ENCODE data around the gene CD300A. TPM values are rescaled to one million over a fixed set of nuclear protein-coding genes. Genes with fewer than 3 reads are reported as not detected.

CD300A gene
- total and polyA plus RNA-seq, 2 donors (not counting 3 experiments of a cell fraction or from before 2014, with no cell fraction given), result not detected

- TF ChIP-seq GATA2 (IDR thresholded peaks at IDR 0.05; ENCODE audit: insufficient read depth, insufficient read length, low read depth, low read length) (no peak), POLR2AphosphoS5 (IDR thresholded peaks at IDR 0.05; ENCODE audit: insufficient read depth, low read depth, low read length) (no peak), FOS (IDR thresholded peaks at IDR 0.05; ENCODE audit: borderline replicate concordance, insufficient read depth, low read length) (no peak), EZH2 (IDR thresholded peaks at IDR 0.05; ENCODE audit: borderline replicate concordance, low read depth, low read length, severe bottlenecking) (no peak), JUN (IDR thresholded peaks at IDR 0.05; ENCODE audit: borderline replicate concordance, insufficient read depth, insufficient read length, low read depth) (no peak), MAX (IDR thresholded peaks at IDR 0.05; ENCODE audit: insufficient read depth, insufficient read length) (no peak)
- no peak overlapping the region for H3K4me2 ChIP-seq (ENCODE audit: insufficient read depth, low read length)
- H2AFZ ChIP-seq (ENCODE audit: low read depth, low read length), result no peak overlapping the region
- no peaks in the 10 kb centered on the region for H3K79me2 ChIP-seq (ENCODE audit: control insufficient read depth, insufficient read depth, low read length)
- H4K20me1 ChIP-seq (replicated peaks; ENCODE audit: control insufficient read depth, extremely low read depth, insufficient read depth, low read length), result no peaks in the 10 kb centered on the region
- no TSS peak for BruUV-seq (replicated peaks)
- H3K36me3 ChIP-seq (ENCODE audit: control insufficient read depth in 2 of 2, extremely low read depth in 1 of 2, insufficient read depth in 2 of 2, low read length in 2 of 2), result no peaks in the 10 kb centered on the region
- DNase-seq (ENCODE audit: low read depth, low spot score) (no peak), FAIRE-seq (no peak)
- no peaks in the 10 kb centered on the region for H3K27me3 ChIP-seq (ENCODE audit: control insufficient read depth in 2 of 2, insufficient read depth in 2 of 2, low read length in 2 of 2)
- H3K9ac ChIP-seq (replicated peaks; ENCODE audit: extremely low read depth, insufficient read depth, low read length), result no peak overlapping the region
- no peaks in the 10 kb centered on the region for H3K9me1 ChIP-seq (replicated peaks; ENCODE audit: control insufficient read depth, extremely low read depth, insufficient read depth, low read length)
- intact Hi-C loops (cut with micrococcal nuclease) (loop anchor here (1.0 kb wide), 1 partner anchor 34 kb away; no protein-coding TSS in a partner anchor), dilution Hi-C loops (cut with MboI; ENCODE audit: extremely low pct_ligation_motif_present, low sequenced_read_pairs) (no loop called here)
- H3K4me1 ChIP-seq (ENCODE audit: control insufficient read depth, extremely low read depth, insufficient read depth, low read length), result peaks cover 3% of the 10 kb centered on the region
- no peaks in the 10 kb centered on the region for H3K9me3 ChIP-seq (replicated peaks; ENCODE audit: control insufficient read depth, insufficient read depth, low read length)
- H3K4me3 ChIP-seq (replicated peaks in 1 of 3; ENCODE audit: insufficient read depth in 1 of 3, low read depth in 1 of 3, low read length in 3 of 3), result no peak overlapping the region
- ChIA-PET CTCF (interaction anchor here (1.1 to 9.2 kb wide), 4 partner anchors 79 to 158 kb away, joined by 5 to 221 read pairs (median 12); no protein-coding TSS in a partner anchor), POLR2A (no interaction called here)
- no peak overlapping the region for H3K27ac ChIP-seq (ENCODE audit: insufficient read depth, low read depth, low read length)
Observed at GRCh38 chr17:74458835-74459234, 7.6 kb upstream of the CD300A start.

- FAIRE-seq (no peak), DNase-seq (ENCODE audit: low read depth, low spot score) (no peak)
- CTCF ChIA-PET, result interaction anchor here (9.2 kb wide), 1 partner anchor 80 kb away, joined by 221 read pairs; no protein-coding TSS in a partner anchor
Observed at GRCh38 chr17:74459622-74460021, 6.8 kb upstream of the CD300A start.

More at GRCh38 chr17:74459622-74460021, 6.8 kb upstream of the CD300A start:
- no peaks in the 10 kb centered on the region for H4K20me1 ChIP-seq (replicated peaks; ENCODE audit: control insufficient read depth, extremely low read depth, insufficient read depth, low read length)
- H3K4me3 ChIP-seq (replicated peaks in 1 of 3; ENCODE audit: insufficient read depth in 1 of 3, low read depth in 1 of 3, low read length in 3 of 3), result no peak overlapping the region
- dilution Hi-C loops (cut with MboI; ENCODE audit: extremely low pct_ligation_motif_present, low sequenced_read_pairs) (no loop called here), intact Hi-C loops (cut with micrococcal nuclease) (no loop called here)
- no peaks in the 10 kb centered on the region for H3K79me2 ChIP-seq (ENCODE audit: control insufficient read depth, insufficient read depth, low read length)
- no peak overlapping the region for H3K27ac ChIP-seq (ENCODE audit: insufficient read depth, low read depth, low read length)
- BruUV-seq (replicated peaks), result no TSS peak
- TF ChIP-seq POLR2AphosphoS5 (IDR thresholded peaks at IDR 0.05; ENCODE audit: insufficient read depth, low read depth, low read length) (no peak), EZH2 (IDR thresholded peaks at IDR 0.05; ENCODE audit: borderline replicate concordance, low read depth, low read length, severe bottlenecking) (no peak), MYC (IDR thresholded peaks at IDR 0.05; ENCODE audit: low read depth, low read length) (no peak), CTCF (IDR thresholded peaks at IDR 0.05; ENCODE audit: extremely low read depth in 1 of 2, insufficient read depth in 1 of 2, low read depth in 1 of 2, low read length in 2 of 2) (no peak)
- no peaks in the 10 kb centered on the region for H3K4me1 ChIP-seq (ENCODE audit: control insufficient read depth, extremely low read depth, insufficient read depth, low read length)
- no peaks in the 10 kb centered on the region for H3K27me3 ChIP-seq (ENCODE audit: control insufficient read depth in 2 of 2, insufficient read depth in 2 of 2, low read length in 2 of 2)
- H3K9me3 ChIP-seq (replicated peaks; ENCODE audit: control insufficient read depth, insufficient read depth, low read length), result no peaks in the 10 kb centered on the region
- H3K9me1 ChIP-seq (replicated peaks; ENCODE audit: control insufficient read depth, extremely low read depth, insufficient read depth, low read length), result no peaks in the 10 kb centered on the region
- no peak overlapping the region for H2AFZ ChIP-seq (ENCODE audit: low read depth, low read length)
- no peak overlapping the region for H3K4me2 ChIP-seq (ENCODE audit: insufficient read depth, low read length)
- POLR2A ChIA-PET, result no interaction called here
- H3K9ac ChIP-seq (replicated peaks; ENCODE audit: extremely low read depth, insufficient read depth, low read length), result no peak overlapping the region
- H3K36me3 ChIP-seq (ENCODE audit: control insufficient read depth in 2 of 2, extremely low read depth in 1 of 2, insufficient read depth in 2 of 2, low read length in 2 of 2), result no peaks in the 10 kb centered on the region

All from endothelial cell of umbilical vein (primary cell).